Coronary artery (tissue), 2 donors: Measurements from ENCODE around the gene IRF2BPL.

Source experiments
- DNase-seq: peaks from one replicate; pipeline ENCODE4 v3.0.0-alpha.2; 2017; ENCODE audit warnings: low spot score
- H3K27ac ChIP-seq, 2 donors: fragments of 200-600 bp; sonication (generic); one replicate each; pipeline ENCODE4 v1.5.1; 2016 to 2019
- H3K4me3 ChIP-seq: fragments of 200-600 bp; sonication (generic); 2 replicates; pipeline ENCODE4 v1.5.1; 2016; ENCODE audit warnings: mild to moderate bottlenecking, moderate library complexity
- CTCF ChIP-seq: fragments of 200-600 bp; sonication (generic); IDR thresholded peaks from one replicate; pipeline ENCODE4 v1.5.1; 2019; ENCODE audit warnings: antibody characterized with exemption

IRF2BPL gene

GRCh38 chr14:77028384-77029231 is at the start of gene IRF2BPL:
IRF2BPL (minus strand) TSS chr14:77028708; CDS start chr14:77027792, 916 bp downstream.
- DNase-seq: peak; percentile 100

GRCh38 chr14:77077040-77077439 is 48.5 kb upstream of the IRF2BPL start:
- no peak for TF ChIP-seq CTCF
- no peak for DNase-seq
- Histone ChIP-seq H3K27ac (peak overlapping the region in 1 of 2 donors; percentile 89), H3K4me3 (no peak overlapping the region)

More at GRCh38 chr14:77028384-77029231, at the start of gene IRF2BPL:
- Histone ChIP-seq H3K27ac (peak within 1 kb of the TSS; percentile 100), H3K4me3 (peak within 1 kb of the TSS; percentile 85)
- no peak for TF ChIP-seq CTCF

- peak overlapping the region; percentile 46 to 89 for H3K27ac ChIP-seq
Observed at GRCh38 chr14:77076113-77076631, 47.7 kb upstream of the IRF2BPL start.

GRCh38 chr14:77074969-77075368 is 46.5 kb upstream of the IRF2BPL start:
- TF ChIP-seq CTCF: no peak
- no peak for DNase-seq
- peak overlapping the region; percentile 46 to 89 for H3K27ac ChIP-seq
- no peak overlapping the region for H3K4me3 ChIP-seq

More at GRCh38 chr14:77076113-77076631, 47.7 kb upstream of the IRF2BPL start:
- TF ChIP-seq CTCF: no peak
- peak overlapping the region; percentile 63 for H3K4me3 ChIP-seq
- peak; percentile 93 for DNase-seq

- H3K27ac ChIP-seq: no peak overlapping the region
- H3K4me3 ChIP-seq: no peak overlapping the region
- no peak for DNase-seq
- TF ChIP-seq CTCF: no peak
Observed at GRCh38 chr14:77071938-77072388, 43.5 kb upstream of the IRF2BPL start.

- H3K27ac ChIP-seq: no peak overlapping the region
- TF ChIP-seq CTCF: no peak
- no peak overlapping the region for H3K4me3 ChIP-seq
- DNase-seq: no peak
Observed at GRCh38 chr14:77069551-77069950, 41.0 kb upstream of the IRF2BPL start.
